ENCODE results near the gene DNMT3A. TPM values are rescaled to one million over a fixed set of nuclear protein-coding genes. Genes with fewer than 3 reads are reported as not detected.

Gene DNMT3A
- total RNA-seq, 3 donors from 2014 or later (not counting 1 experiment from before 2014, with no cell fraction given): 36.3 to 60.7 (median 45.2) TPM

DNA sequence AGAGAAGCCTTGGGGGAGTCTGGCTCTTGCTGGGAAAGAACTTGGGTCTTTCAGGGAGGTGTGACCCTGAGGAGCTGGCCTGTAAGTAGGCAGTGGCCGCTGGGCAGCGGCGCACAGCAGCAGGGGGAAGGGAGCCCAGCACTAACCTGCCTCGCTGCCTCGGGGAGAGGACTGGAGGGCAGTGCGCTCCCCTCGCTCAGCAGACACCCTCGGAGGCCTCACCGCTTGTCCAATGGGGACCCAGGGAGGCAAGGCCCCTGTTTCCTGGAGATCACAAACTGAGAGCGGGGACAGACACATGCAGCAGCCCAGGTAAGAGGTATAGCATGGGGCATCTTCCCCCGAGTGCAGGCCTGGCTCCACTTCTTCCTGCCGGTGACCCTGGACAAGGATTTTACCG is 3.3 kb downstream of the DNMT3A start:
- Histone ChIP-seq H3K27ac (ENCODE audit: low read length) (no peak overlapping the region), H3K4me3 (ENCODE audit: low read length) (no peak overlapping the region), H3K4me1 (ENCODE audit: control insufficient read depth, insufficient read depth, low read length) (peaks cover 64% of the 10 kb centered on the region), H3K36me3 (ENCODE audit: control insufficient read depth, insufficient read depth, low read length) (no peaks in the 10 kb centered on the region), H3K27me3 (ENCODE audit: control insufficient read depth, insufficient read depth, low read length) (no peaks in the 10 kb centered on the region), H3K9me3 (ENCODE audit: control insufficient read depth, insufficient read depth, low read length) (no peaks in the 10 kb centered on the region)
- no peaks in the 10 kb centered on the region for H3K27me3 Mint-ChIP-seq (ENCODE audit: low read depth in 2 of 2)
- H3K27ac Mint-ChIP-seq: peak overlapping the region; percentile 49 to 71
- H3K9me3 Mint-ChIP-seq: no peaks in the 10 kb centered on the region
- ATAC-seq: no peak
- DNase-seq: no peak
- TF ChIP-seq, protein P1, sequence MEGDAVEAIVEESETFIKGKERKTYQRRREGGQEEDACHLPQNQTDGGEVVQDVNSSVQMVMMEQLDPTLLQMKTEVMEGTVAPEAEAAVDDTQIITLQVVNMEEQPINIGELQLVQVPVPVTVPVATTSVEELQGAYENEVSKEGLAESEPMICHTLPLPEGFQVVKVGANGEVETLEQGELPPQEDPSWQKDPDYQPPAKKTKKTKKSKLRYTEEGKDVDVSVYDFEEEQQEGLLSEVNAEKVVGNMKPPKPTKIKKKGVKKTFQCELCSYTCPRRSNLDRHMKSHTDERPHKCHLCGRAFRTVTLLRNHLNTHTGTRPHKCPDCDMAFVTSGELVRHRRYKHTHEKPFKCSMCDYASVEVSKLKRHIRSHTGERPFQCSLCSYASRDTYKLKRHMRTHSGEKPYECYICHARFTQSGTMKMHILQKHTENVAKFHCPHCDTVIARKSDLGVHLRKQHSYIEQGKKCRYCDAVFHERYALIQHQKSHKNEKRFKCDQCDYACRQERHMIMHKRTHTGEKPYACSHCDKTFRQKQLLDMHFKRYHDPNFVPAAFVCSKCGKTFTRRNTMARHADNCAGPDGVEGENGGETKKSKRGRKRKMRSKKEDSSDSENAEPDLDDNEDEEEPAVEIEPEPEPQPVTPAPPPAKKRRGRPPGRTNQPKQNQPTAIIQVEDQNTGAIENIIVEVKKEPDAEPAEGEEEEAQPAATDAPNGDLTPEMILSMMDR (IDR thresholded peaks at IDR 0.05): no peak
- H3K36me3 Mint-ChIP-seq: no peaks in the 10 kb centered on the region
- WGBS (ENCODE audit: insufficient coverage): 90% methylated on average over 13 of the region's 13 CpGs
- peaks cover 37 to 56% of the 10 kb centered on the region in 2 donors for H3K4me1 Mint-ChIP-seq
- peak overlapping the region; percentile 37 for H3K4me3 Mint-ChIP-seq
- intact Hi-C loops (cut with micrococcal nuclease): no loop called here

DNA sequence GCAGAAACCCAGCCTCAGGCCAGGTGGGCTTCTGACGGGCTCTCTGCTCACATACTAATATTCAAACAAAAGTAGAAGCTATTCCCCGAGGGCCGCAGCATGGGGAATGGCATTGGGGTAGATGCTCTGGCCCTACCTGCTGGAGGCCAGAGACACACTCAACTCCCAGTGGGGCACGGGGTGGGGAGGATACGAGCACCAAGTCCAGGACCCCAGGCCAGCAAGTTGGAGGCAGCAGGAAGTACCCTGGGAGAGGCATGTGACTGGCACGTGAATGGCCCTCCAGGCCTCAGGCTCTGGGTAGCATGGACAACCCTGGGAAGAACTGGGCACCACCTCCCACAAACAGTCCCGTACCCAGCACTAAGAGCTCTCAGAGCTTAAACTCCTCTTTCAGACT is 3.8 kb downstream of the DNMT3A start:
- H3K9me3 ChIP-seq (ENCODE audit: control insufficient read depth, insufficient read depth, low read length): no peaks in the 10 kb centered on the region
- Mint-ChIP-seq H3K4me1 (peaks cover 39 to 59% of the 10 kb centered on the region in 2 donors), H3K4me3 (peak overlapping the region; percentile 40), H3K36me3 (no peaks in the 10 kb centered on the region), H3K27me3 (ENCODE audit: low read depth in 2 of 2) (no peaks in the 10 kb centered on the region), H3K9me3 (no peaks in the 10 kb centered on the region), H3K27ac (peak overlapping the region; percentile 49 to 71)
- intact Hi-C loops (cut with micrococcal nuclease): no loop called here
- 90% methylated on average over 7 of the region's 7 CpGs for WGBS (ENCODE audit: insufficient coverage)
- H3K27ac ChIP-seq (ENCODE audit: low read length): no peak overlapping the region
- H3K4me3 ChIP-seq (ENCODE audit: low read length): no peak overlapping the region
- H3K4me1 ChIP-seq (ENCODE audit: control insufficient read depth, insufficient read depth, low read length): peaks cover 60% of the 10 kb centered on the region
- TF ChIP-seq, protein P1 (IDR thresholded peaks at IDR 0.05): no peak
- ATAC-seq (no peak), DNase-seq (no peak)
- no peaks in the 10 kb centered on the region for H3K36me3 ChIP-seq (ENCODE audit: control insufficient read depth, insufficient read depth, low read length)
- no peaks in the 10 kb centered on the region for H3K27me3 ChIP-seq (ENCODE audit: control insufficient read depth, insufficient read depth, low read length)

DNA sequence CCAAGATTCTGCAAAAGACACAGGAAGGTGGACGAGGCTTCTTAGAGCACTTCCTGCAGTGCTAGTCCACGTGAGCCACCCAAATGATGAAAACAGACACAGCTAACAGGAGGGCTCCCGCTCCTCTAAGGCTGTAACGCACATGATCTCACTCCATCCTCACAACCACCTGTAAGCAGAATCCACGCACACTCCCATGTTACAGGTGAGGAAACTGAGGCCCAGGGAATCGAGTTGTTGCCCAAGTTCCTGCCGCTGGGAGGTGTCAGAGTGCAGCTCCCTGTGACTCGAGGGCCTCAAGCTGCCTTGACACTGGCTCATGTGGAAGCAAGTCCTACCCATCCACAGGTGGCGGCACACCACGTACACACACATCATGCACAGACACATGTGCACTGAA is 4.4 kb downstream of the DNMT3A start:
- TF ChIP-seq, protein P1 (IDR thresholded peaks at IDR 0.05): no peak
- H3K9me3 ChIP-seq (ENCODE audit: control insufficient read depth, insufficient read depth, low read length): no peaks in the 10 kb centered on the region
- Mint-ChIP-seq H3K27ac (peak overlapping the region; percentile 49 to 71), H3K4me3 (peak overlapping the region; percentile 40), H3K9me3 (no peaks in the 10 kb centered on the region), H3K4me1 (peaks cover 42 to 60% of the 10 kb centered on the region in 2 donors), H3K36me3 (no peaks in the 10 kb centered on the region), H3K27me3 (ENCODE audit: low read depth in 2 of 2) (no peaks in the 10 kb centered on the region)
- ATAC-seq (no peak), DNase-seq (peak in 1 of 2 donors; percentile 49)
- peaks cover 55% of the 10 kb centered on the region for H3K4me1 ChIP-seq (ENCODE audit: control insufficient read depth, insufficient read depth, low read length)
- no peak overlapping the region for H3K27ac ChIP-seq (ENCODE audit: low read length)
- H3K4me3 ChIP-seq (ENCODE audit: low read length): no peak overlapping the region
- no peaks in the 10 kb centered on the region for H3K27me3 ChIP-seq (ENCODE audit: control insufficient read depth, insufficient read depth, low read length)
- no peaks in the 10 kb centered on the region for H3K36me3 ChIP-seq (ENCODE audit: control insufficient read depth, insufficient read depth, low read length)
- intact Hi-C loops (cut with micrococcal nuclease): no loop called here
- WGBS (ENCODE audit: insufficient coverage): 63% methylated on average over 10 of the region's 10 CpGs

DNA sequence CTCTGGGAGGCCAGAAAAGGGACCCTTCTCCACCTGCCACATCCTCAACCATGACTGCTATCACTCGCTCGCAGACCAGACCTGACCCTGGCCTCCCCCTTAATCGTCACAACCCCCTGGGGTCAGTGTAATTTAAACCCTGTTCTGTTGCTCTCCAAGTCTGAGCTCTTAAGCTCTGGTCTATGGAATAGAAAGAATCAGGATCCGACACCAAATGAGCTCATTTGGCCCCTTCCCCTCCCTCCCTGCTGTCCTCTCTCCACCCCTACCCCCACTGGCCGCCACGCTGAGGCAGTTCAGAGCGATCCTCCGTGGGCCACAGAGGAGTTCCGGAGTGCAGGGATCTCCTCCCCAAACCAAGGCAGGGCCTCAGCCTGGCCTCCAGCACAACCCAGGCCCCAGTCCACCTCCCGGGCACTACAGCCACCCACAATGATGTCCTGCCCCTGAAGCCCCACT is 5.3 kb downstream of the DNMT3A start:
- intact Hi-C loops (cut with micrococcal nuclease): no loop called here

More for the DNA sequence above, 5.3 kb downstream of the DNMT3A start:
- H3K27me3 Mint-ChIP-seq (ENCODE audit: low read depth in 2 of 2): no peaks in the 10 kb centered on the region
- no peak for DNase-seq
- TF ChIP-seq, protein P1 (IDR thresholded peaks at IDR 0.05): no peak
- H3K27ac Mint-ChIP-seq: no peak overlapping the region
- Histone ChIP-seq H3K27me3 (ENCODE audit: control insufficient read depth, insufficient read depth, low read length) (no peaks in the 10 kb centered on the region), H3K36me3 (ENCODE audit: control insufficient read depth, insufficient read depth, low read length) (no peaks in the 10 kb centered on the region), H3K9me3 (ENCODE audit: control insufficient read depth, insufficient read depth, low read length) (no peaks in the 10 kb centered on the region), H3K27ac (ENCODE audit: low read length) (no peak overlapping the region), H3K4me1 (ENCODE audit: control insufficient read depth, insufficient read depth, low read length) (peaks cover 55% of the 10 kb centered on the region), H3K4me3 (ENCODE audit: low read length) (no peak overlapping the region)
- no peaks in the 10 kb centered on the region for H3K36me3 Mint-ChIP-seq
- H3K9me3 Mint-ChIP-seq: no peaks in the 10 kb centered on the region
- H3K4me3 Mint-ChIP-seq: no peak overlapping the region
- H3K4me1 Mint-ChIP-seq: peaks cover 42 to 67% of the 10 kb centered on the region in 2 donors
- ATAC-seq: no peak
- WGBS (ENCODE audit: insufficient coverage): 95% methylated on average over 10 of the region's 10 CpGs

Measured in natural killer cell (primary cell).